ENCODE data around the gene GGT1.
"Not testable (repeated sequence)": the region's sequence is repeated elsewhere in the genome, so short reads cannot be mapped to it uniquely, and the experiment has no call there.

The GGT1 gene

GRCh38 chr22:24594569-24595120, 8.3 kb upstream of the GGT1 start:
- in situ Hi-C loops (cut with MboI; ENCODE audit: low pct_unique_long_range_greater_than_20kb, low sequenced_read_pairs) = no loop called here
- DNase-seq = no peak

DNA sequence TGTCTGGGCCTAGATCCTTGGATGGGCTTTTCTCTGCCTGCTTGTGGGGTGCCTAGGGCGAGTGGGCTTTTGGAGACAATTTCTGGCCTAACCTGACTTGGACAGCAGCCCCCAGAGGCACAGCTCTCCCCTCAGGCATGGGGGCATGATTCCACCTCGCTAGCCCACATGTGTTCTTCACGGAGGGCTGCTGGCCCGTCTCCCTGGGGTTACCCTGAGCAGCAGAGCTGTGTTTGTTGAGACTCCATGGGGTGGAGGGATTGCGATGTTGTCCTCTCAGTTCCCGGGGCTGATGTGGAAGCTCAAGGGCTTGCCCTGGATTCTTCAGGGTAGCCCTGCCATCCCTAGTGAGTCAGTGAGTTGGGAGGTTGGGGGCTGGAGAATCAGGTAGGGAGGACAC, 7.8 kb upstream of the GGT1 start:
- no peak for DNase-seq
- in situ Hi-C loops (cut with MboI; ENCODE audit: low pct_unique_long_range_greater_than_20kb, low sequenced_read_pairs) = no loop called here

DNA sequence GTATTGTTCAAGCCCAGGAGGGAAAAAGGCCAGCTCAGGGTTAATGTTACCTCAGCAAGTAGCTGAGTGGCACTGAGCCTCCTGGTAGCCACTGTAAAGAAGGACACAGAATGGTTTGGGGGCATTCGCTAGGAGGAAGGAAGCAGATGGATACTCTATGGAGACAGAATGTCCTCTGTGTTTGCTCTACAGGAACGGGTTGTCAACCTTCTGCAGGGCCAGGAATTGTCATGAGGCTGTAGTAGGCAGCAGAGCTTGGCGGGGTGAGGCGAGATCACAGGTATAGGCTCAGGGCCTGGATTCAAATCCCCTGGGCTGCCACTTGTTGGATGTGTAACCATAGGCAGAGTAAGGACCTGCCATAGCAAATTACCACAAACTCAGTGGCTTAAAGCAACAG, 7.1 kb upstream of the GGT1 start:
- DNase-seq = no peak
- in situ Hi-C loops (cut with MboI; ENCODE audit: low pct_unique_long_range_greater_than_20kb, low sequenced_read_pairs) = no loop called here

GRCh38 chr22:24597076-24597475, 5.9 kb upstream of the GGT1 start:
- in situ Hi-C loops (cut with MboI; ENCODE audit: low pct_unique_long_range_greater_than_20kb, low sequenced_read_pairs); DNase-seq: not testable (repeated sequence)

GRCh38 chr22:24599514-24599913, 3.5 kb upstream of the GGT1 start:
- in situ Hi-C loops (cut with MboI; ENCODE audit: low pct_unique_long_range_greater_than_20kb, low sequenced_read_pairs) = no loop called here
- DNase-seq = no peak

- in situ Hi-C loops (cut with MboI; ENCODE audit: low pct_unique_long_range_greater_than_20kb, low sequenced_read_pairs); DNase-seq: not testable (repeated sequence)
Measured at GRCh38 chr22:24599958-24600715, 2.9 kb upstream of the GGT1 start.

GRCh38 chr22:24601217-24602104, 1.5 kb upstream of the GGT1 start:
- in situ Hi-C loops (cut with MboI; ENCODE audit: low pct_unique_long_range_greater_than_20kb, low sequenced_read_pairs) = no loop called here

DNA sequence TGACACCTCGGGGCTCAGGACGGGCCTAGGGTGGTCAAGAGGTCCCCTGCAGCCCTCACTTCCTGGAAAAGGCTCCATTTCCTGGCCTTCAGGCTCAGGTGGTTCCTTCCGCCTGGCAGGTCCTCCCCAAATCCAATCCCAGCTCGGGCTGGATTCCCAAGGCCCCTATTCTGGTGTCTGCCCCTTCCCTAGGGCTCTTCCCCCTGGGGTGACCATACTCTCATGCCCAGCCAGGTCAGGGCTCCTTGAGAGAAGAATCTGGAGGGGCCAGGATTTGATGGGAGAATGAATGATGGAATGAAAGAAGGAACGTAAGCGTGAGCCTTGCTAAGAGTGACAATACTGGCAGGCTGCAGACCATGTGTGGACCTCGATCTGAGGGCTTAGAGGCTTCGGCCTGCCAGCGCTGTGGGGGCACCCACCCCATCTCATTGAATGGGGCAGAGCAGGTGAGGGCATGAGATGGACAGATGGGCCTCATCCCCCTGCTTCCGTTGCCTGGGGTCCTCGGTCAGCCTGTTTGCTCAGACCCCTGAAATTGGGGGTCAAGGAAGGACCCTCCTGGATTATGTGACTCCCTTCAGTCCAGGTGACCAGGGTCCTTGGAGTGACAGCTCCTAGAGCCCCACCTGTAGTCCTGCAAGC, 766 bp upstream of the GGT1 start:
- DNase-seq; in situ Hi-C loops (cut with MboI; ENCODE audit: low pct_unique_long_range_greater_than_20kb, low sequenced_read_pairs): not testable (repeated sequence)

More at GRCh38 chr22:24601217-24602104, 1.5 kb upstream of the GGT1 start:
- peak; percentile 43 for DNase-seq

GRCh38 chr22:24603770-24604629, 1.0 kb downstream of the GGT1 start:
- peak; percentile 89 for DNase-seq
- in situ Hi-C loops (cut with MboI; ENCODE audit: low pct_unique_long_range_greater_than_20kb, low sequenced_read_pairs) = not testable (repeated sequence)

DNA sequence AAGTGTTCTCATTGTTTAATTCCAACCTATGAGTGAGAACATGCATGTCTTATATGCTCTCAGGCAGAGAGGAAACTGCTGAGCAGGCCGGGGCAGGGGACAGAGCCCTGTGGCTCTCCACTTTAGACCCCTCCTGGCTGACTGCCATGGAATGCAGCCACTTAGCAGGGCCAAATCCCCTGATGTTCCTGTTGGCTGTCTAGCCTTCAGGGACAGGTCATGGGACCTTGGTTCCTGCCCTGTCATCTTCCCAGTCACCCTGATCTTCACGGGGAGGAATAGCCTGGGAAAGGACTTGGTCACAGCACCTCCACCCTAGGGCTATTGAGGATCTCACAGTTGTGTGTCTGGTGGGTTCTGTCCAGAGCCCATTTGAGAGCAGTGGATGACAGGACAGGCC, 3.3 kb downstream of the GGT1 start:
- in situ Hi-C loops (cut with MboI; ENCODE audit: low pct_unique_long_range_greater_than_20kb, low sequenced_read_pairs); DNase-seq: not testable (repeated sequence)

GRCh38 chr22:24607429-24607983, 4.5 kb downstream of the GGT1 start:
- in situ Hi-C loops (cut with MboI; ENCODE audit: low pct_unique_long_range_greater_than_20kb, low sequenced_read_pairs) = not testable (repeated sequence)
- peak; percentile 27 for DNase-seq

DNA sequence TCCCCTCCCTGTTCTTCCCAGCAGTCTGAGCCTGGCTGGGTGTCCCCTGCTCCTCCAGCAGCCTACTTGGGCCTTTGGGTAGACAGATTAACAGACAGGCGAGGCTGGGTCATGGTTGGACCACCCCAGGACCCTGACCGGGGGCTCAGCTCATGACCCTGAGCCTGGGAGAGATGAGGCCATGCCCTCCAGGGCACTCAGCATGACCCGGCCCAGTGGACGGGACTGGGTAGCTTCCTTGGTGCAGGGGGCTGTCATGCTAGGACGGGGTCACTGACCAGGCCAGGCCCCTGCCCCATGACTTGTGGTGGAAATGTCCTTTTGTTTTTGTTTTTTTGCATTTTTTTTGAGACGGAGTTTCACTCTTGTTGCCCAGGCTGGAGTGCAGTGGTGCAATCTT, 5.3 kb downstream of the GGT1 start:
- in situ Hi-C loops (cut with MboI; ENCODE audit: low pct_unique_long_range_greater_than_20kb, low sequenced_read_pairs); DNase-seq: not testable (repeated sequence)

DNA sequence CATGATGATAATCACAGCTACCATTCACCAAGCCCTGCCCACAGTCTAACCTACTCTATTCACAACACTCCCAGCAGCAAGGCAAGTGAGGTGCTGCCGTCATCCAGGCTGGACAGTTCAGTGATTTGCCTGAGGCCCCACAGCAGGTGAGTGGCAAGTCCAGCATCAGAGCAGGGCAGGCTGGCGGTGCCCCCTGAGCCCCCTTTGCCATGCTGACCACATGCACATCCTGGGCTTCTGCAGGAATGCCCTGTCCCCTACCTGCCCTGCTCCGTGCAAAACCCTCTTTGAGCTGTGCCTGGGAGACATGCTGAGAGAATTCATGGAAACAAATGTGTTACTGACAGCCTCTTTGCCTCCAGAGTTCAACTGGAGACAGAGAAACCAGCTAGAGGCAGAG, 6.9 kb downstream of the GGT1 start:
- DNase-seq; in situ Hi-C loops (cut with MboI; ENCODE audit: low pct_unique_long_range_greater_than_20kb, low sequenced_read_pairs): not testable (repeated sequence)

DNA sequence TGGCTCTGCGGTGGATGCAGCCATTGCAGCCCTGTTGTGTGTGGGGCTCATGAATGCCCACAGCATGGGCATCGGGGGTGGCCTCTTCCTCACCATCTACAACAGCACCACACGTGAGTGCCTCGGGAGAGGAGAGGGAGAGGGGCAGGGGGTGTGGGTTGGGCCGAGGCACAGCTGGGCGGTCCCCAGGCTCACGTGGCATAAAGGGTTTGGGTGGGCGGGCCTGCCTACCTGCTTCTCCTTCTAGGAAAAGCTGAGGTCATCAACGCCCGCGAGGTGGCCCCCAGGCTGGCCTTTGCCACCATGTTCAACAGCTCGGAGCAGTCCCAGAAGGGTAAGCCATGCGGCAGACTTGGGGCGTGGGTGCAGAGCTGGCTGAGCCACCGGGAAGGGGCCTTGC, 11.8 kb downstream of the GGT1 start:
- DNase-seq; in situ Hi-C loops (cut with MboI; ENCODE audit: low pct_unique_long_range_greater_than_20kb, low sequenced_read_pairs): not testable (repeated sequence)

DNA sequence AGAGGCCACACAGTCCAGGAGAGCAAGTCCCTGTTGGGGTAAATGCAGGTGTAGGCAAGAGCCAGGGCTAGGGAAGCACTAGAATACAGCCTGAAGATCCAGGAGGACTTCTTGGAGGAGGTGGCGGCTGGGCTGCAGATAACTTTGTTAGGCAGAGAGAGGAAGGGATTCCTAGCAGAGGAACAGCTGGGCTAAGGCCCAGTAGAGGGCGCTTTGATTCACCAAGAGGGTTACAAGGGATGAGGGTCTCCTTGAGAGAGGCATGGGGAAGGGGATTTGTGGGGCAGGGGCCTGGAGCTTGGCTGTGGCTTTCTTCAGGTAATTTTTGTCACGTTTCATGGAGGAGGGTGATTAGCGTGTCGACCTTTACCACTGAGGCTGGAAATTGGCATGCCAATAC, 18.3 kb downstream of the GGT1 start:
- DNase-seq = not testable (repeated sequence)

GRCh38 chr22:24622596-24622995, 19.6 kb downstream of the GGT1 start:
- peak; percentile 66 for DNase-seq
- in situ Hi-C loops (cut with MboI; ENCODE audit: low pct_unique_long_range_greater_than_20kb, low sequenced_read_pairs) = not testable (repeated sequence)

More for the DNA sequence above, 18.3 kb downstream of the GGT1 start:
- in situ Hi-C loops (cut with MboI; ENCODE audit: low pct_unique_long_range_greater_than_20kb, low sequenced_read_pairs) = not testable (repeated sequence)

- DNase-seq; in situ Hi-C loops (cut with MboI; ENCODE audit: low pct_unique_long_range_greater_than_20kb, low sequenced_read_pairs): not testable (repeated sequence)
Measured at GRCh38 chr22:24627911-24628310, 24.9 kb downstream of the GGT1 start.

DNA sequence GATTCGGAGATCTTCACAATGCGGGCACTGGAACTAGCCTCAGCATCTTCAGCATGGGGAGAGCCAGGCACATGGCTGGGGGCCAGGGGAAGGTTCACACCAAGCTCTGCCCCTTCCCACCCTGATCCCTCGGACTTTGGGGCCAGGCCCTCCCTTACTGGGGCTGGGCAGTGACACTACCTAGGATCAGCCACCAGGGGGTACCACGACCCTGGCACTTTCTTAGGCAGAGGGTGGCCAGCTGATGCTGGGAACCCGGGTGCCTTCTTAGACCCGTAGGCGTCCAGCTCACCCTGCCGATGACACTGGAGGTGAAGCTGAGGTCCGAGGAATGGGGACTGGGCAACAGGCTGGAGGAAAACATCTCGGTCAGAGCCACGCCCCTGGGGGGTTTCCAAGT, 26.1 kb downstream of the GGT1 start:
- in situ Hi-C loops (cut with MboI; ENCODE audit: low pct_unique_long_range_greater_than_20kb, low sequenced_read_pairs); DNase-seq: not testable (repeated sequence)
